T-helper 2 cell treated with Interferon-gamma antibody and Interleukin-4, amounts not matched to agents 5 μg/mL and 100 μg/mL, for 36 hours (primary cell): ENCODE results near the gene DHH.
A peak's percentile ranks its signal among the peaks of the same experiment; 100 is the strongest.

Source experiments
- DNase-seq: peaks from one replicate; pipeline ENCODE4 v3.0.0; 2021; ENCODE audit warnings: low spot score
- H3K27ac Mint-ChIP-seq: one replicate; pipeline ENCODE4 v1.8.0; 2021; ENCODE audit warnings: mild to moderate bottlenecking, mixed read lengths
- H3K27me3 Mint-ChIP-seq: one replicate; pipeline ENCODE4 v1.8.0; 2021; ENCODE audit warnings: low read depth, mixed read lengths
- H3K36me3 Mint-ChIP-seq: one replicate; pipeline ENCODE4 v1.8.0; 2021; ENCODE audit warnings: low read depth, mixed read lengths
- H3K4me1 Mint-ChIP-seq: one replicate; pipeline ENCODE4 v1.8.0; 2021; ENCODE audit warnings: low read depth, mixed read lengths
- H3K4me3 Mint-ChIP-seq: one replicate; pipeline ENCODE4 v1.8.0; 2022; ENCODE audit warnings: mild to moderate bottlenecking, moderate library complexity, mixed read lengths
- H3K9me3 Mint-ChIP-seq: one replicate; pipeline ENCODE4 v1.8.0; 2021; ENCODE audit warnings: mixed read lengths

The DHH gene

DNA sequence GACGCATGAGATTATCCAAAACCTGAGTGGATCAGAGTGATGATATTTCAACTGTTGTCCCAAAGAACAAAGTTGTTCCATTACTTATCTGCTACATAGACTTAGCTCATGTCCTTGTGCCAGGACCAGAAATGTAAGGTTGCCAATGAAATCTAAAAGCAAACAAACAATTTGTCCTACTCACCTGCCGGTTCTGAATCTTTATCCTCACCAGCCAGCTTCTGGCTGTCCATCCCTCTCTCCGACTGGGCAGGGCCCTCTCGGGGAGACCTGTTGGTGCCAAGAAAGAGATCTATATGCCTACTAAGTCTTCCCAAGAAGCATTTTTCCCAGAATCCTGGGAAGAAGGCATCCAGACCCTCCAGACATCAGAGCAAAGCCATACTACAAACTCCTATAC lies 39.5 kb downstream of the DHH start:
- Mint-ChIP-seq H3K4me1 (peaks cover 33% of the 10 kb centered on the region), H3K27ac (peak overlapping the region; percentile 29), H3K27me3 (no peaks in the 10 kb centered on the region), H3K9me3 (no peaks in the 10 kb centered on the region), H3K4me3 (no peak overlapping the region), H3K36me3 (peaks cover 46% of the 10 kb centered on the region)
- DNase-seq: no peak

DNA sequence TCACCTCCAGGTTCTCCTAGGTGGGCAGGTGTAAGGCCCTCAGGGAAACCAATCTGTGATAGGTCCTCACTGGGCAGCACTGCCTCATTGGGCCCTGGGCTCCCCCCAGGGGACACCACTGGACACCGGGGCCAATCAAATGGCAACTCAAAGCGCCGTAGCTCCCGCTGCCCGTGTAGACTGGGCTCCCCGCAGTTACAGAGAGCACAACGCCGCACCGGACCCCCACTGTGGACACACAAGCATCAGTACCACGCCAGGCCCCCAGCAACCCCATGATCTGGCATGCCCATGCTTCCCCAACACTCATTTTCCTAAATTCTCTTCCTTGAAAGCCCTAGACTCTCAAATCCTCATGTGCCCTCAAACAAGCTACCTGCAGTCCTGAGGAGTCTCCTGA lies 40.1 kb downstream of the DHH start:
- Mint-ChIP-seq H3K4me3 (no peak overlapping the region), H3K27me3 (no peaks in the 10 kb centered on the region), H3K4me1 (peaks cover 33% of the 10 kb centered on the region), H3K36me3 (peaks cover 46% of the 10 kb centered on the region), H3K9me3 (no peaks in the 10 kb centered on the region), H3K27ac (no peak overlapping the region)
- no peak for DNase-seq

- peaks cover 33% of the 10 kb centered on the region for H3K4me1 Mint-ChIP-seq
- H3K27me3 Mint-ChIP-seq: no peaks in the 10 kb centered on the region
- H3K27ac Mint-ChIP-seq: no peak overlapping the region
- no peak for DNase-seq
- H3K9me3 Mint-ChIP-seq: no peaks in the 10 kb centered on the region
- no peak overlapping the region for H3K4me3 Mint-ChIP-seq
- peaks cover 49% of the 10 kb centered on the region for H3K36me3 Mint-ChIP-seq
These were observed 40.5 kb downstream of the DHH start for GRCh38 chr12:49054096-49054495.

DNA sequence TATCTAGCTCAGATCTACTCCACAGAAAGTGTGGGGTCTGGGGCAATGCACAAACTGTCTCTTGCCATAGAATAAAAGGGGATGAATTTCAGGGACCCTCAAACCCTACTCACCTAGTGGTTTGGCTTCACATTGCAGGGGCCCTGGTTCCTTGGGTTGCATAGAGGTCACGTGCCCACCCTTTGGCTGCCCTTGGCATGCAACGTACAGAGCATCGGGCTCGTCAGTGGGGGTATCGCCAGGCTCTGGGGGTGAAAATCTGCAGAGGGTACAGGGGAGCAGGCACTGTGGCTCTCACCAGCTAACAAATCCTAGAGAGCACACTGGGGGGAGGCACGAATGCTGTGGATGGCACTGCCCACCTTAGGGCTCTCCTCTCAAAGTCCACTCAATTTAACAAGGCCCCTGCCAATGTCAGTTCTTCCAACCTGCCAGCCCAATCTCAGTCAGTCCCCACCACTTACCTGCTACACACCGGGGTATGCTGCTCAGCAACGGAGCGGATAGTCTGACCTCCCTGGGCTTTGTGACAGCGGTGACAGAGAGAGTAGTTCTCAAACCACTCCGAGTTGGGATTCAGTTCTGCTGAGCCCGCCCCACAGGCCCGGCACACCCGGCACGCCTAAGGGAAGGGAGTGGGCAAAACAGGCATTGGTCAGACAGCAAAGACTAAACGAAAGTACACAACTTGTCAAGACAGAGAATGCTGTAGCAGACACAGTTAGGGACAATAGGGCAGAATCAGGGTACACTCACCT lies 42.0 kb downstream of the DHH start:
- H3K27ac Mint-ChIP-seq: no peak overlapping the region
- H3K9me3 Mint-ChIP-seq: no peaks in the 10 kb centered on the region
- no peak for DNase-seq
- peaks cover 64% of the 10 kb centered on the region for H3K36me3 Mint-ChIP-seq
- H3K4me1 Mint-ChIP-seq: peaks cover 26% of the 10 kb centered on the region
- no peak overlapping the region for H3K4me3 Mint-ChIP-seq
- H3K27me3 Mint-ChIP-seq: no peaks in the 10 kb centered on the region

- Mint-ChIP-seq H3K9me3 (no peaks in the 10 kb centered on the region), H3K36me3 (peaks cover 69% of the 10 kb centered on the region), H3K27ac (no peak overlapping the region), H3K4me1 (peaks cover 18% of the 10 kb centered on the region), H3K4me3 (no peak overlapping the region), H3K27me3 (no peaks in the 10 kb centered on the region)
- DNase-seq: no peak
These were observed 42.7 kb downstream of the DHH start for GRCh38 chr12:49051777-49052438.

DNA sequence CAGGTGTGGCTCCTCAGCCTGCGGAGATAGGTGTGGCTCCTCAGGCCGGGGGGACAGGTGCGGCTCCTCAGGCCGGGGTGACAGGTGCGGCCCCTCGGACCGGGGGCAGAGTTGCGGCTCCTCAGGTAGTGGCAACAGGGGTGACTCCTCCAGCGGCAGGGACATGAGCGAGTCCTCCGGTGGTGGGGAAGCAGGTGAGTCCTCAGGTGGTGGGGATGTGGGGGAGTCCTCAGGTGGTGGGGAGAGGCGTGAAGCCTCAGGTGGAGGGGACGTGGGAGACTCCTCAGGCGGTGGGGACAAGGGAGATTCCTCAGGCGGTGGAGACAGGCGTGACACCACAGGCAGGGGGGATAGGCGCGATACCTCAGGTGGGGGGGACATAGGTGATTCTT lies 43.2 kb downstream of the DHH start:
- peaks cover 71% of the 10 kb centered on the region for H3K36me3 Mint-ChIP-seq
- no peaks in the 10 kb centered on the region for H3K9me3 Mint-ChIP-seq

GRCh38 chr12:49050507-49051372 lies 43.9 kb downstream of the DHH start:
- Mint-ChIP-seq H3K27me3 (no peaks in the 10 kb centered on the region), H3K27ac (no peak overlapping the region), H3K4me3 (no peak overlapping the region), H3K4me1 (peaks cover 7% of the 10 kb centered on the region), H3K9me3 (no peaks in the 10 kb centered on the region), H3K36me3 (peaks cover 72% of the 10 kb centered on the region)
- no peak for DNase-seq

More for the DNA sequence above, 43.2 kb downstream of the DHH start:
- no peak for DNase-seq
- no peak overlapping the region for H3K4me3 Mint-ChIP-seq
- H3K27ac Mint-ChIP-seq: no peak overlapping the region
- H3K27me3 Mint-ChIP-seq: no peaks in the 10 kb centered on the region
- peaks cover 13% of the 10 kb centered on the region for H3K4me1 Mint-ChIP-seq

- Mint-ChIP-seq H3K36me3 (peaks cover 71% of the 10 kb centered on the region), H3K9me3 (no peaks in the 10 kb centered on the region), H3K4me3 (no peak overlapping the region), H3K27me3 (no peaks in the 10 kb centered on the region), H3K4me1 (no peaks in the 10 kb centered on the region), H3K27ac (no peak overlapping the region)
- DNase-seq: no peak
These were observed 44.9 kb downstream of the DHH start for GRCh38 chr12:49049566-49050224.

DNA sequence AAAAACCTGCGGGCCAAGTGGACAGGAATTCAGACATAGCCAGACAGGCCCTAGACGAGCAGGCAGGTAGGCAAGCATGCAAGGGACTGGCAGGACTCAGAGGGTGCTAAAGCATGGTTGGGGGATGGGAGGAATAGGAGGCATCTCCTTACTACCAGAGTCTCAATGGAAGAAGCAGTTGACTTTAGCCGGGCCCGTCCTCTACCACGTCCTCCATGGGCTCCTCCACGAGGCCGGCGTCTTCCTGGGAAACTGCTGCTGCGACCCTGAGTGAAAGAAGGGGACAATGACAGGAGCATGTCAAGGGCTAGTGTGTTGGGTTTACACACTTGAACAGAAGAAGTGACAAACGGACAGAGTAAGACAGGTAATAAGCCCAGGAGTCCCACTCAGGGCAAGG lies 45.6 kb downstream of the DHH start:
- Mint-ChIP-seq H3K27ac (no peak overlapping the region), H3K27me3 (no peaks in the 10 kb centered on the region), H3K4me1 (no peaks in the 10 kb centered on the region), H3K36me3 (peaks cover 74% of the 10 kb centered on the region), H3K9me3 (no peaks in the 10 kb centered on the region), H3K4me3 (no peak overlapping the region)
- no peak for DNase-seq

DNA sequence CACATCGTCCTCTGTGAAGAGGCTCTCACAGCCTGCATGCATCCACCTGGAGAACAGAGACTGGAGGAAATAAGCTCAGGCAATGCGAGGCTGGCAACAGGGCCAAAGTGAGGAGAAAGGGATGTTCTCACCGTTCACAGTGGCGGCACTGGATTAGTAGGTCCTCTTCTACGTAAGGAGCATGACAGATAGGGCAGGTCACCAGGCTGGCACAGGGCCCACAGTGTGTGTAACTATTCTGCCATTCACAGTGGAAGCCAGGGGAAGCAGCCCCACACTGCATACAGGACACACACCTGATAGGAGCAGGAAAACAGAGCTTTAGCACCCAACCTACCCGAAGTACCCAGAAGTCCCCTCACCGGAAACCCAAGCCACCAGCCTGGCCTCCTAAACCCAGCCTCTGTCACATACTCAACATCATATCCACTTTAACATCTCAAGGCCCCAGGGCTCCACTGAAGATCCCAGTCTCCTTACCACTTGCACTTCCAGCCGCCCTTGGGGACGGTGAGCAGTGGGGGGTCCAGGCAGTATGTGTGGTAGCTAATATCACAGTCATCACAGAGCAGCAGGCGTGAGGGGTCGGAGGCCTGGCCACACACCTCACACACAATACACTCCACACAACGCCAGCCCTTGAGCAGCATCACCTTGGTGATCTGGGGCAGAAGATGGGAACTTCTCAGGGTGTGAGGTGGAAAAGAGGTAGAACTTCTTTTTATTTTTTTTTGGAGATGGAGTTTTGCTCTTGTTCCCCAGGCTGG lies 48.3 kb downstream of the DHH start:
- H3K4me1 Mint-ChIP-seq: no peaks in the 10 kb centered on the region
- H3K27ac Mint-ChIP-seq: no peak overlapping the region
- H3K9me3 Mint-ChIP-seq: no peaks in the 10 kb centered on the region
- H3K27me3 Mint-ChIP-seq: no peaks in the 10 kb centered on the region
- DNase-seq: no peak
- H3K4me3 Mint-ChIP-seq: no peak overlapping the region
- H3K36me3 Mint-ChIP-seq: peaks cover 71% of the 10 kb centered on the region

DNA sequence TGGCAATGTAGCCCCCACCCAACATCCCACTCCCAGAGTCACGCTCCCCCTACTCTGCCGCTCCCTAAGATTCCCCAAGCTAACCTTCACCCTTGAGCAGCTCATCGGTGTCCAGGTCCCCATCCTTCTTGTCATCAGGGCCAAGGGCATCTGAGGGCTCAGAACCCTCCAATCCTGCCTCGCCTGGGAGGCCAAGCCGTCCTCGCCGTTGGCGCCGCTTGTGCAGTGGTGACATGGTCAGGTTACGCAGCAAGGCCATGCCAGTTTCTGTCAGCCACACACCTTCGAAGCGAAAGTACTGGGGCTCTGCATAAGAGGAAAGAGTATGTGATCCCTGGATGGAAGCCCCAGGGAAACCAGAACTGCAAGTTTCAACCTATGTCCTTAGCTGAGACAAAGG lies 49.9 kb downstream of the DHH start:
- no peak for DNase-seq
- no peaks in the 10 kb centered on the region for H3K4me1 Mint-ChIP-seq
- peaks cover 71% of the 10 kb centered on the region for H3K36me3 Mint-ChIP-seq
- H3K27ac Mint-ChIP-seq: no peak overlapping the region
- H3K4me3 Mint-ChIP-seq: no peak overlapping the region
- no peaks in the 10 kb centered on the region for H3K27me3 Mint-ChIP-seq
- no peaks in the 10 kb centered on the region for H3K9me3 Mint-ChIP-seq

DNA sequence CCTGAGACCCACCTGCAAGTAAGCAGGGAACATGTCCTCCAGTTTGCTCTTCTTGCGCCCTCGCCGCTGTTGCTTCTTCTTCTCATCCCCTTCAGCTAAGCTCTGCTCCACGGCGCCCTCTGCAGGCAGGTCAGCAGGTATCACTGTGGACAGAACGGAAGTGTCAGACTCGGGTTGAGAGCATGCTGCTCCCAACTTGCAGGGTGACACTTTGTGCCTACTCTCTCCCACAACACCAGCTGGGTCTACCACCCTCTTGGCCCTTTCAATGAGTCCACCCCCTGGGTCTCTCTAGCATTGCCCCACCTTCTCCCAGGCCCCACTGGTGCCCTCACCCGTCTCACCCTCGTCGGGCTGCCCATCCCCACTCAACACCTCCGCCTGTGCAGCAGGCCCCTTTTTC lies 50.7 kb downstream of the DHH start:
- no peak overlapping the region for H3K27ac Mint-ChIP-seq
- H3K36me3 Mint-ChIP-seq: peaks cover 71% of the 10 kb centered on the region
- no peaks in the 10 kb centered on the region for H3K27me3 Mint-ChIP-seq
- DNase-seq: peak; percentile 29
- H3K4me1 Mint-ChIP-seq: no peaks in the 10 kb centered on the region
- H3K9me3 Mint-ChIP-seq: no peaks in the 10 kb centered on the region
- no peak overlapping the region for H3K4me3 Mint-ChIP-seq

DNA sequence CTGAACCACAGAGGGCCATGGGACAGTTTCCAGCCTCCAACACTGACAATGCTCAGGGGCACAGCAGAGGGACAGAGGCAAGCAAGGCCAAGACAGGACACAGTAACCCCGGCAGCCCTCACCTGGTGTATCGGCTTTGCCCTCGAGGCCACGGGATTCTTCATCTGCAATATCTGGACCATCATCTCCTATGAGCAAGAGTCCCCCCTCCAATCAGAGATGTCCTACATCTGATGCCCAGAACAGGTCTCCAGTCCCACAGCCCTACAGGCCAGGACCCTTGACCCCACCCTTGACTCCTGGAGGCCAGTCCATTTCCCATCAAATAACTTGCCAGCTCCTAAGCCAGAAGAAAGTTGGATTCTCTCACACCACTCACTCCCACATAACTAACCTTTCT lies 51.4 kb downstream of the DHH start:
- Mint-ChIP-seq H3K9me3 (no peaks in the 10 kb centered on the region), H3K27me3 (no peaks in the 10 kb centered on the region), H3K4me3 (no peak overlapping the region), H3K36me3 (peaks cover 71% of the 10 kb centered on the region), H3K27ac (no peak overlapping the region), H3K4me1 (no peaks in the 10 kb centered on the region)
- no peak for DNase-seq
